A673 (cell line): Measurements from ENCODE around the gene LHX1. TPM values are rescaled to one million over a fixed set of nuclear protein-coding genes. Genes with fewer than 3 reads are reported as not detected.

Experiments
- BruUV-seq: library from RNA; stranded (reverse); fragments of 400-500 nt; replicated peaks from 2 replicates; lab custom pipeline; 2021; lab: Mats Ljungman, UMichigan
- CTCF ChIA-PET: fragments of 300-600 bp; sonication (Branson Sonifier 250); formaldehyde crosslinking; loops from one replicate; lab custom pipeline; 2022; ENCODE audit warnings: antibody characterized with exemption; lab: Charles Lee
- POLR2A ChIA-PET: fragments of 300-600 bp; sonication (Branson Sonifier 250); formaldehyde crosslinking; loops from one replicate; lab custom pipeline; 2022; ENCODE audit warnings: antibody characterized with exemption; ENCODE audit not compliant: low non-redundant PET; lab: Charles Lee
- DNase-seq: peaks from one replicate; pipeline ENCODE4 v3.0.0-alpha.2; 2015; ENCODE audit warnings: low spot score
- H3K27ac ChIP-seq: fragments of 200-600 bp; sonication (generic); 2 replicates; pipeline ENCODE4 v1.5.1; 2016; ENCODE audit warnings: mixed run types, low read depth, mild to moderate bottlenecking, mixed read lengths, antibody characterized with exemption, low read length; ENCODE audit not compliant: poor library complexity, severe bottlenecking
- H3K27me3 ChIP-seq: fragments of 200-600 bp; sonication (generic); replicated peaks from 2 replicates; pipeline ENCODE4 v1.6.1; 2017; ENCODE audit warnings: mixed run types, low read depth, mild to moderate bottlenecking, mixed read lengths, antibody characterized with exemption, low read length; ENCODE audit not compliant: insufficient read depth, poor library complexity
- H3K36me3 ChIP-seq: fragments of 200-600 bp; sonication (generic); 2 replicates; pipeline ENCODE4 v1.6.1; 2016; ENCODE audit warnings: mixed run types, mild to moderate bottlenecking, mixed read lengths, antibody characterized with exemption, low read length; ENCODE audit not compliant: insufficient read depth, poor library complexity, severe bottlenecking
- H3K4me1 ChIP-seq: fragments of 200-600 bp; sonication (generic); 2 replicates; pipeline ENCODE4 v1.6.1; 2017; ENCODE audit warnings: mixed run types, mild to moderate bottlenecking, mixed read lengths, antibody characterized with exemption, low read length; ENCODE audit not compliant: insufficient read depth, poor library complexity, severe bottlenecking
- H3K4me3 ChIP-seq: fragments of 200-600 bp; sonication (generic); 2 replicates; pipeline ENCODE4 v1.5.1; 2016; ENCODE audit warnings: low read depth, mixed run types, mild to moderate bottlenecking, mixed read lengths, low read length; ENCODE audit not compliant: poor library complexity, severe bottlenecking
- H3K9me3 ChIP-seq: fragments of 200-600 bp; sonication (generic); 2 replicates; pipeline ENCODE4 v1.6.1; 2016; ENCODE audit warnings: mixed run types, low read depth, mild to moderate bottlenecking, mixed read lengths, antibody characterized with exemption, low read length; ENCODE audit not compliant: poor library complexity, severe bottlenecking
- CTCF ChIP-seq: fragments of 300-800, 200-600 bp; sonication (generic); conservative IDR thresholded peaks from 2 replicates; pipeline ENCODE4 v1.5.1; 2017; ENCODE audit warnings: low read depth, mild to moderate bottlenecking, antibody characterized with exemption, low read length, moderate library complexity, mixed read lengths
- EZH2 ChIP-seq: fragments of 200-600 bp; sonication (generic); IDR thresholded peaks from 2 replicates; pipeline ENCODE4 v1.6.1; 2017; ENCODE audit warnings: borderline replicate concordance, low read depth, mild to moderate bottlenecking, mixed read lengths, antibody characterized with exemption, low read length; ENCODE audit not compliant: poor library complexity, severe bottlenecking
- intact Hi-C: fragments of 100-400 bp; cut with micrococcal nuclease; formaldehyde crosslinking; loops from one replicate; pipeline ENCODE4 v1.10.0; 2022; ENCODE audit not compliant: unreplicated experiment
- total RNA-seq: library from RNA; stranded (reverse); gene quantifications from 2 replicates; pipeline ENCODE4 v1.2.3, GENCODE V29; 2021

Gene LHX1
- total RNA-seq, 1 experiment from 2014 or later: not detected

DNA sequence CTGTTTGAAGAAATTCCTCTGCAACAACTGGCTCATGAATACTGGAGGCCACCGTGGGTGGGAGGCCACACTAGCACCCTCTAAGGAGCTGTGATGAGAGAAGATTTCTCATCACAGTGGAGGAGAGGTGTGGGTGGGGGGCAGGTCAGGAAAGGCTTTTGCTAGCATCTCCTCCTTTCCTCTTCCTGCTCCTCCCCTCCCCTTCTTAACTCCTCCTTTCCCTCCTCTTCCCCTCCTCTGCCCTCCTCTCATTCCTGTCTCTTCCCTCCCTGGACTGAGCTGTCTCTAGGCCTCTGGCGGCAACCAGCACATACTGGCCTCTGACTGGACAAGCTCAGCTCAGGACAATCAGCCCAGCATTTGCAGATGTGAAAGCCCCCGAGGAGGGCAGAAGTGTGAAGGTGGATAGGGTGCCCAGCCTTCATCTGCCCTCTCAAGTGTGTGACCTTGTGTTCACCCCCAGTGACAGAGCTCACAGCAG is 19.0 kb upstream of the LHX1 start:
- intact Hi-C loops: no loop called here
- CTCF ChIA-PET: no interaction called here

GRCh38 chr17:36919407-36919968 is 17.8 kb upstream of the LHX1 start:
- H3K36me3 ChIP-seq: no peaks in the 10 kb centered on the region
- H3K9me3 ChIP-seq: no peaks in the 10 kb centered on the region
- intact Hi-C loops: no loop called here
- no peak for DNase-seq
- POLR2A ChIA-PET: no interaction called here
- no peak for TF ChIP-seq CTCF
- TF ChIP-seq EZH2: no peak
- H3K4me3 ChIP-seq: no peak overlapping the region
- BruUV-seq: no TSS peak
- H3K4me1 ChIP-seq: no peaks in the 10 kb centered on the region
- no peak overlapping the region for H3K27ac ChIP-seq
- CTCF ChIA-PET: no interaction called here
- no peaks in the 10 kb centered on the region for H3K27me3 ChIP-seq

More for the DNA sequence above, 19.0 kb upstream of the LHX1 start:
- DNase-seq: no peak
- Histone ChIP-seq H3K27ac (no peak overlapping the region), H3K4me1 (no peaks in the 10 kb centered on the region), H3K4me3 (no peak overlapping the region), H3K36me3 (no peaks in the 10 kb centered on the region), H3K27me3 (no peaks in the 10 kb centered on the region), H3K9me3 (no peaks in the 10 kb centered on the region)
- POLR2A ChIA-PET: no interaction called here
- TF ChIP-seq CTCF (no peak), EZH2 (no peak)
- BruUV-seq: no TSS peak

DNA sequence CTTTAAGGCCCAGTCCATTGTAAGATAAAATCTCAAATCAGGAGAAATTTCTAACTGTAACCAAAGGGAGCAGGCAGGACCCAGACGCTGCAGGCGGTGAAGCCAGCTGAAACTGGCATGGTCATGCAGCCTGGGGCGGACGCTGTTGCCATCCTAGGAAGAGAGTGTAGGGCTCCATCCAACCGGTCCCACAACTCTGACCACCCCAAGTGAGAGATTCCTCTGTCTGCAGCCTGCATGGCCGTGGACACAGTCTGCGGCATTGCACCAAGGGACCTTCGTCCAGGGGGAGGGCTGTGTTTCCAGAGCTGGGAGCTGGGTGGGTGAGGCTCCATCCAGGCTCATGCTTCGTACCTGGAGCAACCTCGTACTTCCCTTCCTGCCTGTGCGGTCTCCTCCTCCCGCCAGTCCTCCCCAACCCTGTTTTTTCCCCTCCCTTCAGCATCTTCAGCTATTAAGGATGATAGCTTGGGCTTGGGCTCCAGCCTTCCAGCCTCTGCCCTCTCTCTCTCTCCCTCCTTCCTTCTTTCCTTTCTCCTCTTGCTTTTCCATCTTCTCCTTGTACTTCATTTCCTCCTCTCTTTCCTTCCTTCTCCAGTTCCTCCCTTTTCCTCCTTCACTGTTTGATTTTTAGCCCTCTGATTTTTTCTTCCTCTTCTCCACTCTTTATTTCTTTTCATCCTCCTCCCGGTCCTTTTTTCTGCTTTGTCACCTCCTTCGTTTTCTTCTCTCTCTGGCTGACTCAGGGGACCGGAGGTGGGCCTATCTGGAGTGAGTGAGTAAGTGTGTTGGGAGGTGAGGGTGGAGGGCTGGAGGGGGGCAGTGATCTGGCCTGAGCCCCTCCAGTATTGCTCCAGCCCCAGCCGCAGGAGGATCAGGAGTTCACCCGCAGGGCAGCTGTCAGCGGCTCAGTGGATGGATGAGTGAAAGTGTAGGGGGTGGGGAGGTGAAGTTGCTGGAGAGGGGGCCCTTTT is 17.0 kb upstream of the LHX1 start:
- Histone ChIP-seq H3K27me3 (no peaks in the 10 kb centered on the region), H3K27ac (no peak overlapping the region), H3K4me3 (no peak overlapping the region), H3K36me3 (no peaks in the 10 kb centered on the region), H3K9me3 (no peaks in the 10 kb centered on the region), H3K4me1 (no peaks in the 10 kb centered on the region)
- BruUV-seq: no TSS peak
- CTCF ChIA-PET: no interaction called here
- POLR2A ChIA-PET: no interaction called here
- intact Hi-C loops: no loop called here
- no peak for TF ChIP-seq CTCF
- TF ChIP-seq EZH2: no peak
- DNase-seq: no peak
